ENCODE results near the gene CAMK2D.

The CAMK2D gene

DNA sequence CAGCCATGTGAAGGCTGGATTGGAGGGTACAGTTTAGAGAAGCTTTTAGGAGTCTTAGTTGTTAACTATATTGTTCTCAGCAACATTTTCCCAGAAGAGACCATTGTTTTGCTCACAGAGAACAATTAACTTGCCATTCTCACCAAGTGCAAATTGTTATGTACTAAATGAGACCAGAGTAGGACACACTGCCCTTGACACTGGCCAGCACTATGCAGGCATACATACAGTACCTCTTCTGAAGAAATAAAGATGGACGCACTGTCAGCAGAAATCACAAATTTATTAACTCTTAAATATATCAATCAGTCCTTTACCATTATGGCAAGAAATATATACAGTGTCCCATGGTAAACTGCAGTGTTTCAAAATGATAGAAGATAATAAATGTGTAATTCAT, 309.4 kb downstream of the CAMK2D start:
- TF ChIP-seq POLR2A (IDR thresholded peaks at IDR 0.05; ENCODE audit: low read length) = no peak
- no peak for TF ChIP-seq GATA1 (IDR thresholded peaks at IDR 0.05; ENCODE audit: low read depth, low read length)

DNA sequence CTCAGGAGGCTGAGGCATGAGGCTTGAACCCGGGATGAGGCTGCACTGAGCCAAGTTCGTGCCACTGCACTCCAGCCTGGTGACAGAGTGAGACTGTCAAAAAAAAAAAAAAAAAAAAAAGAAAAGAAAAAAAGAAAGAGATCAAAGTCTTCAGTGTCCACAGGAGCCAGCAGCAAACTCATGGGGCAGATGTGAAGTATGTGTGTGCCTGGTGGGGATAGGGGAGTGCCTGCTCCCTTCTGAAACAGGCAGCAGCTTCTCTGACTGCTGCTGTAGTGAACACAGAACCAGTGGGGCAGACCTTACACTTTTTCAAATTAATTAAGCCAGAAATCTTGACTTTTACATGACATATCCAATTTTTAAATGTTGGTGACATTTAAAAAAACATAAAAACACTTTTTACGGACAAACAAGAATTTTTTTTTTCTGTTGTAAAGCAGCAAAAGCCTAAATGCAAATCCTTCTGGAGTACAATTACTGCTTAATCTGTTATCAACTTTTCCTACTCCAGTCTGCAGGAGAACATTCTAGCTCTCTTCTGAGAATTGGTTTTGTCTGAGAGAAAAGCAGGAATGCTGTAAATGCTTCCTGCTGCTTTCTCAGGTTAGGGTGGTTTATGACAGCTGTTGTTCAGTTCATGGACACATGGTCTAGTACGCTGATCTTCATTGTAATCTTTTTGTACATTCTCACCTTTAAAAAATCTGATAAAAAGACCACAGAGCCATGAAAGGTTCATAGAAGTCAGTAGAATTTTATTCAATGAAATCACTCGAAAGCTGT, 311.1 kb downstream of the CAMK2D start:
- TF ChIP-seq POLR2A (IDR thresholded peaks at IDR 0.05; ENCODE audit: low read length) = no peak
- no peak for TF ChIP-seq GATA1 (IDR thresholded peaks at IDR 0.05; ENCODE audit: low read depth, low read length)
- DNase-seq = no peak

More for the DNA sequence above, 309.4 kb downstream of the CAMK2D start:
- no peak for DNase-seq

DNA sequence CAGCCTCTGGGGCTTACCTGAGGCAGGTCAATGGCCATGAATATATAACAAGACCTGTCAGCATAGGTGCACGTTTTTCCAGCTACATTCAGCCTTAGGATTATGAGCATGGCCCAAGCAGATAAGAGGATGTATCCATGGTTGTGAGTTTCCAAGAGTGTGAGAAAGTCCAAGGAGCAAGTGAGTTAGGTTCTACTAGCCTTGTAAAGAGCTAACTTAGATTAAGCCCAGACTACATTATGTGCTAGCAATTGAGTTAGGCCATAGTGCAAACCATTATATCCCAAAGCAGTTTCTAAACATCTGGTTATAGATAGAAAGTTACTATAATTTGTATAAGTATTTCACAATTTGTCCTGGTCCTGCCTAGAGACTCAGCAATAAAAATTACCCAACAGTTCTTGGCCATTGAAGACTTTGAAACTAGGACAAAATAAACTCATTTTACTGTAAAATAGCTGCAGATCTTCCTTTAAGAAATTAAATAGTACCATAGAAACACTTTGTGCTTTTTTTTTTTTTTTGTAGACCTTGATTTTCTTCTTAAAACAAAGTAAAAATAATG, 312.0 kb downstream of the CAMK2D start:
- TF ChIP-seq GATA1 (IDR thresholded peaks at IDR 0.05; ENCODE audit: low read depth, low read length) = no peak
- no peak for TF ChIP-seq POLR2A (IDR thresholded peaks at IDR 0.05; ENCODE audit: low read length)
- no peak for DNase-seq

DNA sequence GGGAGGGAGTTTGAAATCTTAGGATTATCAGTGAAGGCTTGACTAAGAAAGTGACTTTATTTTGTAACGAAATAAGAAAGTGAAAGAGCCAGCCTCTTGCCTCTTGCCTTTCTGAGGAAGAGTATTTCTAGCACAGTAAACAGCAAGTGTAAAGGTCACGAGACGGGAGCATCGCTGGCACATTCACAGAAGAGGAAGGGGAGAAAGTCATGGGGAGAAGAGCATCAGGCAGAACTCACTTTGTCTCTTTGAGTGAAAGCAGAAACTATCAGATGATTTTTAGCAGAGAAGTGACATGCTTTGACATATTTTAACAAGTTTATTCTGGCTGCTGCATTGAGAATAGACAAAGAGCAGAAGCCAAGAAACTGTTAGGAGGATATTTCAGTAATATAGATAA, 313.8 kb downstream of the CAMK2D start:
- TF ChIP-seq GATA1 (IDR thresholded peaks at IDR 0.05; ENCODE audit: low read depth, low read length) (no peak), POLR2A (IDR thresholded peaks at IDR 0.05; ENCODE audit: low read length) (no peak)
- DNase-seq = no peak

DNA sequence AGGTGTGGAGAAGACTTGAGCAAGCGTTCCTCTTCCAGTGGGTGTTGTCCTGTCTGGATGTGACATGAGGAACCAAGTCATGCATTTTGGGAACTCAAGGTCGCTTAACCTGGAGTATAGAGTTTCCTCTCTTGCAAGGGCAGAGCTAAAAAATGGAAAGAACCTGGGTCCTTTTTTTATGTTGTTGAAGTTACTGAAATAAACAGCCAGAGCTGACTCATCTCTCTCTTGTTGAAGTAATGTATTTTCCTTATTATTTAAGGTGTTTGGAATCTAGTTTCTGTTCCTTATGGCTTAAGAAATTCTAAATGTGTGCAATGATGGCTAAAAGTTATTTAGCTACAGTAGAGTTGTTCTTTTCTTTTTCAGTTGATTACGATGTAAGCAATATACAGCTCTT, 314.5 kb downstream of the CAMK2D start:
- TF ChIP-seq GATA1 (IDR thresholded peaks at IDR 0.05; ENCODE audit: low read depth, low read length) (no peak), POLR2A (IDR thresholded peaks at IDR 0.05; ENCODE audit: low read length) (no peak)
- no peak for DNase-seq

DNA sequence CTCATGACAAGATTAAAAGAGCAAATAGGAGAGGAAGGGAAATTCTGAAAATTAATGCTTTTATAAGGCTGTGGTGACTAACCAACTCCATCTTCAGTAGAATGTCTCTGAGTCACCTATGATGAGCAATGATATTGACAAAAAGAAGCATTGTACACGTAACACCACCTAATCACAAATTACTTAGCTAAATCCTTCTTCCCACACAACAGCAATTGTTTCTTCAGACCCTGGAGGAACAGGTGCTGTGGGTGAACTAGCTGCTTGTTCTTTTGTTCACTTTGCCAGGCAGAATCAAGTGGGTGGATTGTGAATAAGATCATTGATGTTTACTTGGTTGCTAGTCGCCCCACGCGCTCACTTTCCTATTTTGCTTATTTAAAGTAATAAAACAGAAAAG, 315.5 kb downstream of the CAMK2D start:
- DNase-seq = no peak
- TF ChIP-seq POLR2A (IDR thresholded peaks at IDR 0.05; ENCODE audit: low read length) (no peak), GATA1 (IDR thresholded peaks at IDR 0.05; ENCODE audit: low read depth, low read length) (no peak)

DNA sequence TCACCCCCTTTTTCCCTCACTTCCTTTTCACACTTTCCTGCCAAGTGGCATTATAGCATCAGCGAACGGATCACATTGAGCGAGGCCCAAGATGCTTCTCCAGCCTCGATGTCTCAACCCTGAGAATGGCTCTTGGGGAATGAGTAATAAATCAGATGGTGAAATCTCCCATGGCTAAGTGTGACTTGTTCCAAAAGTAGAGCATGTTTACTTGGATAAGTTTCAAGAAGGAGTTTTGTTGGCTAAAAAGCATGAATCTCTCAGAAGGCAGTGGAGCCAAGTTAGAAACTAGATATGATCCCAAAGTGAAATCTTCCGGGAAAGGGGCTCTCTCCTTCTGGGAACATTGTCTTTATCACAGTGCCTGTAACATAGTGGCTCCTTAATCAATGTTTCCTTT, 316.3 kb downstream of the CAMK2D start:
- TF ChIP-seq POLR2A (IDR thresholded peaks at IDR 0.05; ENCODE audit: low read length) (no peak), GATA1 (IDR thresholded peaks at IDR 0.05; ENCODE audit: low read depth, low read length) (no peak)
- DNase-seq = no peak

DNA sequence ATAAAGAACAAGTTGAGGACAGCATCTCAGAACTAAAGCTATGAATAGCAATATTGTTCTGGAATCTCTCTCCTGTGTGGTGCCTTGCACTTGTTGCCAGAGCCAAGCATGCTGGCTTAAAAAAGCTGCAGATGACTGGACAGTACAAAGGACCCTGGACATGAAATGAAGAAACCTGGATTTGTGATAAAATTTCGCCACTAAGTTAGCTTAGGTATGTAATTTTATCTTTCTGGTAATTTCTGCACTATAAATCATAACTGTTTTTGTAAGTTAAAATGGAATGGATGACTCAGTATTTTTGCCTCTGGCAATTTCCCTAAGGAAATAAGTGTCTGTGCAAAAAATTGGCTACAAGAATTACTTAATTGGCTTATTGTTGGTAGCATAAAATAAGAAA, 317.2 kb downstream of the CAMK2D start:
- no peak for DNase-seq
- TF ChIP-seq GATA1 (IDR thresholded peaks at IDR 0.05; ENCODE audit: low read depth, low read length) (no peak), POLR2A (IDR thresholded peaks at IDR 0.05; ENCODE audit: low read length) (no peak)

DNA sequence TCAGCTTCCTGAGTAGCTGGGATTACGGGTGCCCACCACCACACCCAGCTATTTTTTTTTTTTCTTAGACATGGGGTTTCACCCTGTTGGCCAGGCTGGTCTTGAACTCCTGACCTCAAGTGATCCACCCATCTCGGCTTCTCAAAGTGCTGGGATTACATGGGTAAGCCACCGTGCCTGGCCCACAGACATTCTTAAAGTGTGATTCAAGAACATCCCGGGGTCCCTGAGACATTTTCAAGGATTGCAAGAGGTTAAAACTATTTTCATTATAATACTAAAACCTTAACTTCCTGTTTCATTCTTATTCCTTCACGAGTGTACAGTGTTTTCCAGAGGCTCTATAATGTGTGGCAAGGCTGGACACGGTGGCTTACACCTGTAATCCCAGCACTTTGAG, 318.7 kb downstream of the CAMK2D start:
- no peak for DNase-seq
- TF ChIP-seq GATA1 (IDR thresholded peaks at IDR 0.05; ENCODE audit: low read depth, low read length) (no peak), POLR2A (IDR thresholded peaks at IDR 0.05; ENCODE audit: low read length) (no peak)

DNA sequence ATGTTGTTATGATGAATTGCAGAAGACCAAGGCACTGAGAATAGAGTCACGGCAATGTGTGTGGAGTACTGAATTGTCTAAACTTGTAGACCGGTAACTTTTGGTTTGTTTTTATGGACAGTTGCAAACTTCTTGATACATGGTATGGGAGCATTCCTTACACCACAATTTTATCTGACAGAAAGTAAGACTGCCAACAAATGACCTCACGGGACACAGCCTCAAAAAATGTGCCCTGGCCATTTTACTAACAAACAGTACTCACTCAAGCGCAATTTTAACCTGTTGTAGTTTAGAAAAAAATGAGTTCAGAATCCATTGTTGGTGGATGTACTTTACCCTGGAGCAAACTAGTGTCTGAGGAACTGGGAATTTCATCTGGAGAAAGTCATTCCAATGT, 321.2 kb downstream of the CAMK2D start:
- no peak for DNase-seq
- no peak for TF ChIP-seq POLR2A (IDR thresholded peaks at IDR 0.05; ENCODE audit: low read length)
- no peak for TF ChIP-seq GATA1 (IDR thresholded peaks at IDR 0.05; ENCODE audit: low read depth, low read length)

DNA sequence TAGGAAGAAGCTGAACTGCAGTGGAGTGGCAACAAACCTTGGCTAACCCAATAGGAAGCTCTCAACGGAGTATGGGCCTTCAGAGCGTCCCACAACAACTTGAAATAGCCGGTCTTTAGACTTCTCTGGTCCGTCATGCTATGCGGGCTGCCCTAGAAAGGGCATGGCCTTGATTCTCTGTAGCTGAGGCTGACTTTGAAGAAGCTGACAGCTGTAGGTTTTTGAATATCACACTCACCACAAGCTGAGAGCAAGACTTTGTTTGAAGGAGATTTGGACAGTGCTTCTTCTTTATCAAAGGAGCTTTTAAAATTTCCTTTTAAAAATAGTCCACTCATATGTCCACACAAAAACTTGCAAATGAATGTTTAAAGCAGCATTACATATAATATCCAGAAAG, 322.9 kb downstream of the CAMK2D start:
- TF ChIP-seq GATA1 (IDR thresholded peaks at IDR 0.05; ENCODE audit: low read depth, low read length) (no peak), POLR2A (IDR thresholded peaks at IDR 0.05; ENCODE audit: low read length) (no peak)
- DNase-seq = no peak

DNA sequence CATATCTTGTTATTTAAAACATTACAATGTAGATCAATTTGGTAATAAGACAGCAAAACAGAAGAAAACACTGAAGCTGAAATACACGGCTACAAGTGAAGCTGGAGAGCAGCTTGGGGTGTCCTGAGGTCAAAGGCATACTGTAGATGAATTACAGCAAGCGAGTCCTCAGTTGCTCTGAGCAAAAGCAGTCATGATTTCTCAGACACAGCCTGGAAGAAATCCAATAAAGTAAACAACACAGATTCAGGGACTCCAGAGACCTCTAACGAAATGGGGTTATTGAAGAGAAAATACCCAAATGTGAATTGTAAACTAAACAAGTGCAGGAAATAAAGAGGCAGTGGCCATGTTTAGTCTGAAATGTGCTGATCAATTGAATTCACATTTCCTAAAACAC, 324.4 kb downstream of the CAMK2D start:
- no peak for DNase-seq
- TF ChIP-seq POLR2A (IDR thresholded peaks at IDR 0.05; ENCODE audit: low read length) = no peak
- TF ChIP-seq GATA1 (IDR thresholded peaks at IDR 0.05; ENCODE audit: low read depth, low read length) = no peak

DNA sequence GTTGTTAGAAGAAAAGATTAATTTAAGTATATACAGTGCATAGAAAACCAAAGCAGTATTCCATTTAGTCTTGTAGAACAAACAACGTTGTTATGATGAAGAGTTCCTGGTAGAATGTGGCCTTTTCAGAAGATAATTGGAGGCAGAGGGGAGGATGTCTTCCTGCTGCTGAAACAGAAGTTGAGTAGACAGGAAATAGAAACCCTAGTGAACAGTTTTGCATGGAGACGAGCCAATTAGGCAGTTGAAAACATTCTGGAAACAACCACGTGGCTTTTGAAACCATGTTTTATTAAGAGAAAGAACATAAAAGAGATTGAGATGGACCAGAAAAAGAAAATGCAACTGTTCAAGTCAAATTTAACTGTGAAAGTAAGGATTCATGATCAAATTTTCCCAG, 325.2 kb downstream of the CAMK2D start:
- no peak for DNase-seq
- TF ChIP-seq GATA1 (IDR thresholded peaks at IDR 0.05; ENCODE audit: low read depth, low read length) (no peak), POLR2A (IDR thresholded peaks at IDR 0.05; ENCODE audit: low read length) (no peak)

DNA sequence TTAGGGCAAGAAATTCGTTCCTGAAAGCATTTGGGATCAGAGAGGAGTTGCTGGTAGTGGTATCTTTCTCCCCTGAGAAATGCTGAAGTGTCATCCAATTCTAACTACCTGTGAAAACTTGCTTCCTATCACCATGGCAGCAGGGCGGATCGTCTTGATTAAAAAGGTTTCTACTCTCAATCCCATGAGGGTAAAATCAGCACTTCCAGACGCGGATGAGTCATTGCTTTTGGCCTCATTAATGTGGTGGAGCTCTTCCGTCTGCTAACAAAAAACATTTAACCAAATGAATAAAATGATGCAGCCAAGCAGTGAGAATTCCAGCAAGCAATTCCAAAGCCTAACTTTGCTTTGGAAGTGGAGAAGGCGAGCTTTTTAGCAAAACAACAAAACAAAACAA, 325.6 kb downstream of the CAMK2D start:
- no peak for DNase-seq
- TF ChIP-seq GATA1 (IDR thresholded peaks at IDR 0.05; ENCODE audit: low read depth, low read length) (no peak), POLR2A (IDR thresholded peaks at IDR 0.05; ENCODE audit: low read length) (no peak)

DNA sequence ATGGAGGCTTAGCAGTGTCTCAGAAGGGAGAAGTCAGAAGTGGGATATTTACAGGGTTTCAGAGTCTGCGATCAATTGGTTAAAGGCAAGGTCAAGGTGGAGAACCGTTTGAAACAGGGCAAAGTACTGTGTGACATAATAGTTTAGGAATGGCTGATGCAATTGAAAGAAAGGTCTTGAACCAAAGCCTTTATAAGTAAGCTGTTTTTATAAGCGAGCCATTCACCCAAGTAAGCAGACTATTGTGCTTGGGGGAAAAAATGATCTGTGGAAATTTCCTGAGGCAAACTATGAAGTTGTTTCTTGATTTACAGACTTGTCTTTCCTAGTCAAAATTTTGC, 327.3 kb downstream of the CAMK2D start:
- no peak for DNase-seq
- no peak for TF ChIP-seq GATA1 (IDR thresholded peaks at IDR 0.05; ENCODE audit: low read depth, low read length)
- TF ChIP-seq POLR2A (IDR thresholded peaks at IDR 0.05; ENCODE audit: low read length) = no peak

Measured in erythroblast (primary cell).